ENCODE measurements around the gene TP73. TPM values are rescaled to one million over a fixed set of nuclear protein-coding genes. Genes with fewer than 3 reads are reported as not detected.
A peak's percentile ranks its signal among the peaks of the same experiment; 100 is the strongest.

TP73 gene
- total RNA-seq, 1 donor: not detected

GRCh38 chr1:3611170-3612019, 40.9 kb upstream of the TP73 start, which contains the start of gene MEGF6:
Gene MEGF6 (minus strand): TSS chr1:3611508. CDS start chr1:3611268, 240 bp downstream.
- DNase-seq (ENCODE audit: low read depth): peak; percentile 36
- peak within 1 kb of the TSS; percentile 48 for H3K4me3 ChIP-seq (ENCODE audit: low read depth, low read length)
- no peak for TF ChIP-seq CTCF (IDR thresholded peaks at IDR 0.05; ENCODE audit: insufficient read depth, low read depth, low read length)

- no peak for TF ChIP-seq CTCF (IDR thresholded peaks at IDR 0.05; ENCODE audit: insufficient read depth, low read depth, low read length)
- H3K4me3 ChIP-seq (ENCODE audit: low read depth, low read length): peak overlapping the region; percentile 48
- DNase-seq (ENCODE audit: low read depth): no peak
Measured at GRCh38 chr1:3612123-3612522, 40.2 kb upstream of the TP73 start.

- no peak overlapping the region for H3K4me3 ChIP-seq (ENCODE audit: low read depth, low read length)
- peak; percentile 70 for TF ChIP-seq CTCF (IDR thresholded peaks at IDR 0.05; ENCODE audit: insufficient read depth, low read depth, low read length)
- DNase-seq (ENCODE audit: low read depth): peak; percentile 13
Measured at GRCh38 chr1:3614755-3615742, 37.3 kb upstream of the TP73 start.

GRCh38 chr1:3616861-3617260, 35.5 kb upstream of the TP73 start:
- DNase-seq (ENCODE audit: low read depth): no peak
- no peak for TF ChIP-seq CTCF (IDR thresholded peaks at IDR 0.05; ENCODE audit: insufficient read depth, low read depth, low read length)
- H3K4me3 ChIP-seq (ENCODE audit: low read depth, low read length): no peak overlapping the region

GRCh38 chr1:3617806-3618345, 34.4 kb upstream of the TP73 start:
- no peak for DNase-seq (ENCODE audit: low read depth)
- no peak overlapping the region for H3K4me3 ChIP-seq (ENCODE audit: low read depth, low read length)
- TF ChIP-seq CTCF (IDR thresholded peaks at IDR 0.05; ENCODE audit: insufficient read depth, low read depth, low read length): no peak

GRCh38 chr1:3618531-3618880, 33.8 kb upstream of the TP73 start:
- no peak for DNase-seq (ENCODE audit: low read depth)
- TF ChIP-seq CTCF (IDR thresholded peaks at IDR 0.05; ENCODE audit: insufficient read depth, low read depth, low read length): no peak
- no peak overlapping the region for H3K4me3 ChIP-seq (ENCODE audit: low read depth, low read length)
